IMR-90 (cell line): ENCODE measurements around the gene ACVR2B. TPM values are rescaled to one million over a fixed set of nuclear protein-coding genes. Genes with fewer than 3 reads are reported as not detected.

ENCODE experiments used
- ATAC-seq: fragments of 200-7000 bp; cut with Tn5 transposase; 2 replicates; pipeline ENCODE4 v1.9.1; 2020; ENCODE audit warnings: low read depth, mild to moderate bottlenecking, moderate library complexity
- BruUV-seq: library from RNA; stranded (reverse); fragments of 400-500 nt; replicated peaks from 2 replicates; lab custom pipeline; 2021; lab: Mats Ljungman, UMichigan
- CTCF ChIA-PET: fragments of 300-600 bp; formaldehyde crosslinking; extraction: SDS; loops from one replicate; lab custom pipeline; 2021; ENCODE audit warnings: antibody characterized with exemption; lab: Yijun Ruan, JAX
- POLR2A ChIA-PET: fragments of 300-600 bp; sonication (Branson Sonifier 250); formaldehyde crosslinking; loops from one replicate; lab custom pipeline; 2022; ENCODE audit warnings: antibody characterized with exemption; ENCODE audit not compliant: unreplicated experiment; lab: Charles Lee
- DNase-seq: peaks from one replicate; pipeline ENCODE4 v3.0.0; 2013
- H2AFZ ChIP-seq: replicated peaks from 2 replicates; pipeline ENCODE3; 2013; ENCODE audit warnings: low read length, mild to moderate bottlenecking; ENCODE audit not compliant: poor library complexity
- H2AK5ac ChIP-seq: 2 replicates; pipeline ENCODE4 v1.6.1; 2013; ENCODE audit warnings: low read depth, low read length, inconsistent platforms
- H2AK9ac ChIP-seq: replicated peaks from 2 replicates; pipeline ENCODE3; 2013; ENCODE audit warnings: mild to moderate bottlenecking, low read depth, low read length, moderate library complexity; ENCODE audit not compliant: poor library complexity
- H2BK120ac ChIP-seq: 2 replicates; pipeline ENCODE4 v1.6.1; 2013; ENCODE audit warnings: low read depth, low read length, inconsistent platforms
- H2BK15ac ChIP-seq: 3 replicates; pipeline ENCODE4 v1.6.1; 2013; ENCODE audit warnings: low read depth, low read length, inconsistent platforms
- H2BK20ac ChIP-seq: 2 replicates; pipeline ENCODE4 v1.6.1; 2013; ENCODE audit warnings: low read depth, mild to moderate bottlenecking, inconsistent platforms, low read length, moderate library complexity
- H2BK5ac ChIP-seq: 2 replicates; pipeline ENCODE4 v1.6.1; 2013; ENCODE audit warnings: mild to moderate bottlenecking, low read depth, low read length, inconsistent platforms; ENCODE audit not compliant: poor library complexity, severe bottlenecking
- H3K14ac ChIP-seq: replicated peaks from 2 replicates; pipeline ENCODE4 v1.6.1; 2013; ENCODE audit warnings: low read depth, low read length, inconsistent platforms
- H3K18ac ChIP-seq: 2 replicates; pipeline ENCODE4 v1.6.1; 2013; ENCODE audit warnings: low read depth, low read length, control low read depth
- H3K23ac ChIP-seq: 2 replicates; pipeline ENCODE4 v1.6.1; 2013; ENCODE audit warnings: low read depth, low read length, inconsistent platforms
- H3K27ac ChIP-seq: 2 replicates; pipeline ENCODE4 v1.5.1; 2013; ENCODE audit warnings: mild to moderate bottlenecking, control low read depth, low read length; ENCODE audit not compliant: insufficient read depth
- H3K27me3 ChIP-seq: 2 replicates; pipeline ENCODE4 v1.6.1; 2013; ENCODE audit warnings: low read length; ENCODE audit not compliant: control insufficient read depth, insufficient read depth
- H3K36me3 ChIP-seq: 2 replicates; pipeline ENCODE4 v1.6.1; 2013; ENCODE audit warnings: low read length, mixed read lengths; ENCODE audit not compliant: control insufficient read depth, insufficient read depth
- H3K4ac ChIP-seq: 2 replicates; pipeline ENCODE4 v1.6.1; 2013; ENCODE audit warnings: low read depth, low read length, inconsistent platforms
- H3K4me1 ChIP-seq: 2 replicates; pipeline ENCODE4 v1.6.1; 2013; ENCODE audit warnings: low read length, mixed read lengths; ENCODE audit not compliant: control insufficient read depth, insufficient read depth
- H3K4me2 ChIP-seq: 2 replicates; pipeline ENCODE4 v1.6.1; 2013; ENCODE audit warnings: low read depth, mild to moderate bottlenecking, control low read depth, low read length, moderate library complexity
- H3K4me3 ChIP-seq: 2 replicates; pipeline ENCODE4 v1.5.1; 2013; ENCODE audit warnings: low read depth, mild to moderate bottlenecking, control low read depth, low read length, moderate library complexity; ENCODE audit not compliant: insufficient read depth
- H3K56ac ChIP-seq: 2 replicates; pipeline ENCODE4 v1.6.1; 2013; ENCODE audit warnings: low read length, inconsistent platforms; ENCODE audit not compliant: insufficient read depth; ENCODE audit errors: extremely low read depth
- H3K79me1 ChIP-seq, 2 experiments: 2 replicates each; pipeline ENCODE4 v1.6.1; 2013; ENCODE audit warnings: low read length in 2 of 2, inconsistent platforms in 1 of 2, low read depth in 1 of 2
- H3K9ac ChIP-seq: 2 replicates; pipeline ENCODE4 v1.6.1; 2013; ENCODE audit warnings: low read depth, low read length, control low read depth
- H3K9me1 ChIP-seq: 2 replicates; pipeline ENCODE4 v1.6.1; 2013; ENCODE audit warnings: low read length, inconsistent platforms; ENCODE audit not compliant: insufficient read depth
- H3K9me3 ChIP-seq: 2 replicates; pipeline ENCODE4 v1.6.1; 2013; ENCODE audit warnings: low read length; ENCODE audit not compliant: control insufficient read depth, insufficient read depth
- H4K20me1 ChIP-seq: 2 replicates; pipeline ENCODE4 v1.6.1; 2013; ENCODE audit warnings: low read length, inconsistent platforms; ENCODE audit not compliant: insufficient read depth
- H4K5ac ChIP-seq: 2 replicates; pipeline ENCODE4 v1.6.1; 2013; ENCODE audit warnings: mild to moderate bottlenecking, low read depth, low read length, control low read depth
- H4K8ac ChIP-seq, 2 experiments: 2 replicates each; pipeline ENCODE4 v1.6.1; 2013; ENCODE audit warnings: low read depth in 2 of 2, low read length in 2 of 2, control low read depth in 1 of 2, inconsistent platforms in 1 of 2
- H4K91ac ChIP-seq: 2 replicates; pipeline ENCODE4 v1.6.1; 2013; ENCODE audit warnings: low read depth, low read length, inconsistent platforms; ENCODE audit not compliant: insufficient read depth
- CHD1 ChIP-seq: IDR thresholded peaks from 2 replicates; pipeline ENCODE4 v1.6.1; 2012; ENCODE audit warnings: low read depth, low read length, improper control_type of control experiment
- FOS ChIP-seq: fragments of 150-350 bp; IDR thresholded peaks from 2 replicates; pipeline ENCODE4 v1.6.1; 2016; ENCODE audit warnings: low read depth, low read length
- MAFK ChIP-seq: IDR thresholded peaks from 2 replicates; pipeline ENCODE4 v1.6.1; 2012; ENCODE audit warnings: low read depth, low read length, improper control_type of control experiment
- MAZ ChIP-seq: IDR thresholded peaks from 2 replicates; pipeline ENCODE4 v1.6.1; 2012; ENCODE audit warnings: low read depth, mild to moderate bottlenecking, low read length, improper control_type of control experiment, moderate library complexity, borderline replicate concordance
- POLR2A ChIP-seq: IDR thresholded peaks from 2 replicates; pipeline ENCODE4 v1.6.1; 2012; ENCODE audit warnings: mild to moderate bottlenecking, low read depth, low read length
- RAD21 ChIP-seq: IDR thresholded peaks from 2 replicates; pipeline ENCODE4 v1.6.1; 2012; ENCODE audit warnings: low read length, improper control_type of control experiment
- RCOR1 ChIP-seq: IDR thresholded peaks from 2 replicates; pipeline ENCODE4 v1.6.1; 2012; ENCODE audit warnings: mild to moderate bottlenecking, low read length, improper control_type of control experiment; ENCODE audit not compliant: insufficient replicate concordance
- RFX5 ChIP-seq: IDR thresholded peaks from 2 replicates; pipeline ENCODE4 v1.8.0; 2012; ENCODE audit warnings: low read depth, mild to moderate bottlenecking, low read length, moderate library complexity
- WGBS, 2 experiments: methylation state at CpG; one replicate each; pipeline versions ENCODE4 v1.1.5 to v1.1.7; 2013; ENCODE audit warnings: missing lambda C conversion rate in 2 of 2; ENCODE audit not compliant: insufficient read length in 1 of 2; ENCODE audit errors: extremely low coverage in 2 of 2; 5-methylcytosine and 5-hydroxymethylcytosine counted together
- dilution Hi-C: fragments of 300-500 bp; cut with HindIII; formaldehyde crosslinking; loops from one replicate; pipeline ENCODE4 v1.14.3; 2018; ENCODE audit warnings: low sequenced_read_pairs; ENCODE audit not compliant: unreplicated experiment
- in situ Hi-C: fragments of 300-500 bp; cut with MboI; formaldehyde crosslinking; loops from 3 replicates; pipeline ENCODE4 v1.14.3; 2019; ENCODE audit warnings: low sequenced_read_pairs, inconsistent platforms, mixed read lengths
- intact Hi-C: fragments of 100-400 bp; cut with micrococcal nuclease; formaldehyde crosslinking; loops from 2 replicates; pipeline ENCODE4 v1.10.0; 2022
- polyA plus RNA-seq, 3 experiments: library from polyadenylated mRNA; depleted of rRNA; stranded (reverse); fragments of >200 nt; gene quantifications; 2 replicates each; pipeline ENCODE4 v1.2.3, GENCODE V29; 2012; ENCODE audit warnings: low replicate concordance in 1 of 3
- total RNA-seq: library from RNA; depleted of rRNA; stranded (reverse); fragments of >200 nt; gene quantifications from 2 replicates; pipeline ENCODE4 v1.2.3, GENCODE V29; 2012
- TF ChIP-seq, protein P1 (sequence below): conservative IDR thresholded peaks from 2 replicates; pipeline ENCODE4 v1.5.1; 2012; ENCODE audit warnings: mild to moderate bottlenecking, low read depth, low read length, improper control_type of control experiment

ACVR2B gene
- total and polyA plus RNA-seq, 2 of the 4 experiments (the other 2 are of a cell fraction) = 0.60 to 1.3 TPM

DNA sequence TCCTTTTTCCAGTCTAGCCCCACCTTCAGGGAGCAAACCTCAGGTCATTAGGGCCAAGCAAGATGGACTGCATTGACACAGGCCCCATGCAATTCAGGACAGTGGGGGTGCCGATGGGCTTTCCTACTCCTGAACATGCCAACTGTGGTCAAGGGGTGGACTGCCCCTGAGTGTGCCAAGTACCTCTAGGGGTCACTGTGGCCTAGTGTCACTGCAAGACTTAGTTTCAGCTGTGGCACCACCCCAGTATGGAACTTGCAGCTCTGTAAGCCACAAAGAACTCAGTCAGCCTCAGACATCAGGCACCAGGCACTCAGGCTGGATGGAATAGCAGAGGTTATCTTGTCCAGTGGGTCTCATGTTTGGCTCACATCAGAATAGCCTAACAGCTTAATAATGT is 74.8 kb downstream of the ACVR2B start:
- BruUV-seq = no TSS peak
- no peak overlapping the region for H2BK15ac ChIP-seq
- H3K9me1 ChIP-seq = peaks cover under 1% of the 10 kb centered on the region; the same call in 1 of the 2 replicates
- no peak overlapping the region for H2AK5ac ChIP-seq
- peaks cover 2% of the 10 kb centered on the region; the same call in 1 of the 2 replicates for H3K4me1 ChIP-seq
- H2AFZ ChIP-seq = no peak overlapping the region
- TF ChIP-seq MAFK (no peak), RAD21 (no peak), CHD1 (no peak), MAZ (no peak), RCOR1 (no peak), POLR2A (no peak), FOS (no peak), RFX5 (no peak)
- TF ChIP-seq, protein P1, sequence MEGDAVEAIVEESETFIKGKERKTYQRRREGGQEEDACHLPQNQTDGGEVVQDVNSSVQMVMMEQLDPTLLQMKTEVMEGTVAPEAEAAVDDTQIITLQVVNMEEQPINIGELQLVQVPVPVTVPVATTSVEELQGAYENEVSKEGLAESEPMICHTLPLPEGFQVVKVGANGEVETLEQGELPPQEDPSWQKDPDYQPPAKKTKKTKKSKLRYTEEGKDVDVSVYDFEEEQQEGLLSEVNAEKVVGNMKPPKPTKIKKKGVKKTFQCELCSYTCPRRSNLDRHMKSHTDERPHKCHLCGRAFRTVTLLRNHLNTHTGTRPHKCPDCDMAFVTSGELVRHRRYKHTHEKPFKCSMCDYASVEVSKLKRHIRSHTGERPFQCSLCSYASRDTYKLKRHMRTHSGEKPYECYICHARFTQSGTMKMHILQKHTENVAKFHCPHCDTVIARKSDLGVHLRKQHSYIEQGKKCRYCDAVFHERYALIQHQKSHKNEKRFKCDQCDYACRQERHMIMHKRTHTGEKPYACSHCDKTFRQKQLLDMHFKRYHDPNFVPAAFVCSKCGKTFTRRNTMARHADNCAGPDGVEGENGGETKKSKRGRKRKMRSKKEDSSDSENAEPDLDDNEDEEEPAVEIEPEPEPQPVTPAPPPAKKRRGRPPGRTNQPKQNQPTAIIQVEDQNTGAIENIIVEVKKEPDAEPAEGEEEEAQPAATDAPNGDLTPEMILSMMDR = no peak
- H3K23ac ChIP-seq = no peak overlapping the region
- H3K4me3 ChIP-seq = no peak overlapping the region
- H2AK9ac ChIP-seq = no peak overlapping the region
- H3K9me3 ChIP-seq = no peaks in the 10 kb centered on the region
- intact Hi-C loops (loop anchor here (10.0 kb wide), 1 partner anchor 206 kb away; no protein-coding TSS in a partner anchor), in situ Hi-C loops (loop anchor here (10.0 kb wide), 1 partner anchor 466 kb away; no protein-coding TSS in a partner anchor), dilution Hi-C loops (no loop called here)
- no peak overlapping the region for H3K14ac ChIP-seq
- POLR2A ChIA-PET = no interaction called here
- H3K18ac ChIP-seq = no peak overlapping the region
- no peak overlapping the region for H4K8ac ChIP-seq
- no peak overlapping the region for H4K91ac ChIP-seq
- ATAC-seq = no peak
- no peak overlapping the region for H2BK20ac ChIP-seq
- H3K4me2 ChIP-seq = no peak overlapping the region
- H3K56ac ChIP-seq = no peak overlapping the region
- H3K27me3 ChIP-seq = no peaks in the 10 kb centered on the region
- no peak overlapping the region for H4K5ac ChIP-seq
- no peak for DNase-seq
- CTCF ChIA-PET = no interaction called here
- H3K9ac ChIP-seq = no peak overlapping the region
- WGBS, 2 experiments = 100% methylated on average over 1 of the region's 1 CpG; no CpG with 5 or more reads in 1 of the 2 experiments
- no peak overlapping the region for H2BK120ac ChIP-seq
- no peak overlapping the region for H2BK5ac ChIP-seq
- H4K20me1 ChIP-seq = no peaks in the 10 kb centered on the region
- H3K36me3 ChIP-seq = peaks cover 8% of the 10 kb centered on the region
- H3K4ac ChIP-seq = no peak overlapping the region
- H3K79me1 ChIP-seq = peaks cover 0 to 6% of the 10 kb centered on the region in 2 experiments; a peak in 2 of 4 replicates
- no peak overlapping the region for H3K27ac ChIP-seq
